Mucosa of stomach (tissue), 1 donor: ENCODE data around the gene LIN52.

Experiments
- H3K27me3 ChIP-seq: one replicate; pipeline ENCODE4 v1.7.0; 2013; ENCODE audit warnings: mild to moderate bottlenecking, low read length; ENCODE audit not compliant: control insufficient read depth, insufficient read depth
- H3K36me3 ChIP-seq: one replicate; pipeline ENCODE4 v1.7.0; 2013; ENCODE audit warnings: low read length; ENCODE audit not compliant: control insufficient read depth, insufficient read depth
- H3K4me1 ChIP-seq: one replicate; pipeline ENCODE4 v1.7.0; 2013; ENCODE audit warnings: mild to moderate bottlenecking, low read length; ENCODE audit not compliant: control insufficient read depth, insufficient read depth
- H3K4me3 ChIP-seq: one replicate; pipeline ENCODE4 v1.7.0; 2013; ENCODE audit warnings: low read length
- H3K9ac ChIP-seq: one replicate; pipeline ENCODE4 v1.7.0; 2013; ENCODE audit warnings: mild to moderate bottlenecking, low read length, moderate library complexity
- H3K9me3 ChIP-seq: one replicate; pipeline ENCODE4 v1.7.0; 2013; ENCODE audit warnings: mild to moderate bottlenecking, low read length, moderate library complexity; ENCODE audit not compliant: control insufficient read depth
- donor health status: Pancreatic carcinoma.

LIN52 gene

GRCh38 chr14:74204491-74204890 is 119.7 kb downstream of the LIN52 start:
- H3K4me1 ChIP-seq = no peaks in the 10 kb centered on the region
- H3K4me3 ChIP-seq = no peak overlapping the region
- H3K36me3 ChIP-seq = no peaks in the 10 kb centered on the region
- no peaks in the 10 kb centered on the region for H3K9me3 ChIP-seq
- no peaks in the 10 kb centered on the region for H3K27me3 ChIP-seq
- H3K9ac ChIP-seq = no peak overlapping the region

GRCh38 chr14:74205882-74206281 is 121.1 kb downstream of the LIN52 start:
- H3K9me3 ChIP-seq = no peaks in the 10 kb centered on the region

GRCh38 chr14:74207943-74208342 is 123.2 kb downstream of the LIN52 start:
- Histone ChIP-seq H3K4me1 (no peaks in the 10 kb centered on the region), H3K36me3 (no peaks in the 10 kb centered on the region), H3K9me3 (no peaks in the 10 kb centered on the region), H3K4me3 (no peak overlapping the region), H3K27me3 (no peaks in the 10 kb centered on the region), H3K9ac (no peak overlapping the region)

More at GRCh38 chr14:74205882-74206281, 121.1 kb downstream of the LIN52 start:
- Histone ChIP-seq H3K4me1 (no peaks in the 10 kb centered on the region), H3K36me3 (no peaks in the 10 kb centered on the region), H3K4me3 (no peak overlapping the region), H3K27me3 (no peaks in the 10 kb centered on the region), H3K9ac (no peak overlapping the region)

GRCh38 chr14:74208642-74209041 is 123.9 kb downstream of the LIN52 start:
- Histone ChIP-seq H3K9me3 (no peaks in the 10 kb centered on the region), H3K9ac (no peak overlapping the region), H3K36me3 (no peaks in the 10 kb centered on the region), H3K4me3 (no peak overlapping the region), H3K4me1 (no peaks in the 10 kb centered on the region), H3K27me3 (no peaks in the 10 kb centered on the region)

GRCh38 chr14:74211945-74212580 is 127.3 kb downstream of the LIN52 start:
- H3K36me3 ChIP-seq = no peaks in the 10 kb centered on the region

GRCh38 chr14:74213907-74214803 is 129.4 kb downstream of the LIN52 start:
- Histone ChIP-seq H3K4me1 (peaks cover 7% of the 10 kb centered on the region), H3K4me3 (no peak overlapping the region), H3K9me3 (no peaks in the 10 kb centered on the region), H3K36me3 (no peaks in the 10 kb centered on the region), H3K9ac (no peak overlapping the region), H3K27me3 (peaks cover 22% of the 10 kb centered on the region)

More at GRCh38 chr14:74211945-74212580, 127.3 kb downstream of the LIN52 start:
- no peaks in the 10 kb centered on the region for H3K9me3 ChIP-seq
- H3K9ac ChIP-seq = no peak overlapping the region
- no peaks in the 10 kb centered on the region for H3K4me1 ChIP-seq
- peaks cover 7% of the 10 kb centered on the region for H3K27me3 ChIP-seq
- no peak overlapping the region for H3K4me3 ChIP-seq

GRCh38 chr14:74216671-74217070 is 131.9 kb downstream of the LIN52 start:
- no peaks in the 10 kb centered on the region for H3K36me3 ChIP-seq
- H3K9me3 ChIP-seq = no peaks in the 10 kb centered on the region
- H3K4me3 ChIP-seq = no peak overlapping the region
- H3K9ac ChIP-seq = no peak overlapping the region
- peaks cover 7% of the 10 kb centered on the region for H3K4me1 ChIP-seq
- peaks cover 36% of the 10 kb centered on the region for H3K27me3 ChIP-seq

- no peak overlapping the region for H3K4me3 ChIP-seq
- no peaks in the 10 kb centered on the region for H3K9me3 ChIP-seq
- H3K27me3 ChIP-seq = peaks cover 43% of the 10 kb centered on the region
- H3K4me1 ChIP-seq = peaks cover 7% of the 10 kb centered on the region
- no peak overlapping the region for H3K9ac ChIP-seq
- H3K36me3 ChIP-seq = no peaks in the 10 kb centered on the region
Observed at GRCh38 chr14:74217672-74218448, 133.1 kb downstream of the LIN52 start.

GRCh38 chr14:74218462-74218861 is 133.7 kb downstream of the LIN52 start:
- Histone ChIP-seq H3K9me3 (no peaks in the 10 kb centered on the region), H3K27me3 (peaks cover 43% of the 10 kb centered on the region), H3K4me3 (no peak overlapping the region), H3K4me1 (peaks cover 7% of the 10 kb centered on the region), H3K9ac (no peak overlapping the region), H3K36me3 (no peaks in the 10 kb centered on the region)

- Histone ChIP-seq H3K4me1 (peaks cover 7% of the 10 kb centered on the region), H3K9me3 (no peaks in the 10 kb centered on the region), H3K36me3 (no peaks in the 10 kb centered on the region), H3K4me3 (no peak overlapping the region), H3K27me3 (peaks cover 48% of the 10 kb centered on the region), H3K9ac (no peak overlapping the region)
Observed at GRCh38 chr14:74219277-74220205, 134.8 kb downstream of the LIN52 start.

GRCh38 chr14:74220991-74221390 is 136.2 kb downstream of the LIN52 start:
- Histone ChIP-seq H3K36me3 (no peaks in the 10 kb centered on the region), H3K4me3 (no peak overlapping the region), H3K27me3 (peaks cover 52% of the 10 kb centered on the region)

More at GRCh38 chr14:74220991-74221390, 136.2 kb downstream of the LIN52 start:
- H3K4me1 ChIP-seq = peaks cover 7% of the 10 kb centered on the region
- no peaks in the 10 kb centered on the region for H3K9me3 ChIP-seq
- no peak overlapping the region for H3K9ac ChIP-seq
